ENCODE results near the gene FIBCD1. TPM values are rescaled to one million over a fixed set of nuclear protein-coding genes. Genes with fewer than 3 reads are reported as not detected.

The FIBCD1 gene
- total and polyA plus RNA-seq, 2 experiments from 2014 or later: 4.4 to 5.6 TPM

DNA sequence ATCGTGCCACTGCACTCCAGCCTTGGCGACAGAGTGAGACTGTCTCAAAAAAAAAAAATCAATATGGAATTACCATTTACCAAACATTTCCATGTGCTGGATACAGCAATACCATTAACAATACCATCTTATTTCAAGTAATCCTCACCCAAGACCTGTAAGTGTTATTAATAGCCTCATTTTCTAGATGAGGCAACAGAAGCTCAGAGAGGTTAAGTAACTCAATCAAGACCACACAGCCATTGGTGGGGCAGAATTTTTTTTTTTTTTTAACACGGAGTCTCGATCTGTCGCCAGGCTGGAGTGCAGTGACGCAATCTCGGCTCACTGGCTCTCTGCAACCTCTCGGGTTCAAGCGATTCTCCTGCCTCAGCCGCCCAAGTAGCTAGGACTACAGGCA, 3.6 kb upstream of the FIBCD1 start (continued):
- TF ChIP-seq, protein P1, sequence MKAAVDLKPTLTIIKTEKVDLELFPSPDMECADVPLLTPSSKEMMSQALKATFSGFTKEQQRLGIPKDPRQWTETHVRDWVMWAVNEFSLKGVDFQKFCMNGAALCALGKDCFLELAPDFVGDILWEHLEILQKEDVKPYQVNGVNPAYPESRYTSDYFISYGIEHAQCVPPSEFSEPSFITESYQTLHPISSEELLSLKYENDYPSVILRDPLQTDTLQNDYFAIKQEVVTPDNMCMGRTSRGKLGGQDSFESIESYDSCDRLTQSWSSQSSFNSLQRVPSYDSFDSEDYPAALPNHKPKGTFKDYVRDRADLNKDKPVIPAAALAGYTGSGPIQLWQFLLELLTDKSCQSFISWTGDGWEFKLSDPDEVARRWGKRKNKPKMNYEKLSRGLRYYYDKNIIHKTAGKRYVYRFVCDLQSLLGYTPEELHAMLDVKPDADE (IDR thresholded peaks at IDR 0.05): no peak

DNA sequence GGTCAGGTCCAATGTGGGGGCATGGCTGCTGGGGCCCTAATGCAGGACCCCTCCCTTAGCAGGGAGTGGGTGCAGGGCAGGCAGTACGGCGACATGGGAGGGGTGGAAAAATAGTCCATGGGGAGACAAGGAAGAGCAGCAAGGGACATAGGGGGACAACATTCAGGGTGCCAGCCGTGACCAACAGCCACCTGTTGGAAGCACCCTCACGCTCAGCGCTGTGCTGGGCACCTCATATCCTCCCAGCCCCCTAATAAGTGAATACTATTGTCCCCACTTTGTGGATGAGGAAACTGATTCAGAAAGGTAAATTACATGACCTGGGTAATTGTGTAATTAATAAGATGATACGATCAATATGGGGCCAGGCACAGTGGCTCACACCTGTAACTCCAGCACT, 3.0 kb upstream of the FIBCD1 start:
- Histone ChIP-seq H3K79me2 (replicated peaks; ENCODE audit: insufficient read depth) (no peaks in the 10 kb centered on the region), H4K20me1 (replicated peaks; ENCODE audit: insufficient read depth) (no peaks in the 10 kb centered on the region), H3K27me3 (ENCODE audit: insufficient read depth) (peaks cover 44% of the 10 kb centered on the region), H3F3A (replicated peaks; ENCODE audit: low read depth) (peaks cover 7% of the 10 kb centered on the region), H3K4me2 (no peak overlapping the region), H2AFZ (no peak overlapping the region), H3K4me1 (ENCODE audit: insufficient read depth) (peaks cover 15% of the 10 kb centered on the region; the same call in 1 of the 2 replicates), H3K27ac (ENCODE audit: low read depth) (no peak overlapping the region), H3K9me2 (ENCODE audit: insufficient read depth) (no peaks in the 10 kb centered on the region), H3K4me3 (no peak overlapping the region), H3K36me3 (ENCODE audit: insufficient read depth) (no peaks in the 10 kb centered on the region)
- ATAC-seq: no peak
- no peak overlapping the region for H3K27ac Mint-ChIP-seq
- H3K9me3 Mint-ChIP-seq: no peaks in the 10 kb centered on the region; the same call in 2 of the 3 replicates
- no peaks in the 10 kb centered on the region for H3K36me3 Mint-ChIP-seq (ENCODE audit: low read depth)
- peaks cover 20% of the 10 kb centered on the region for H3K4me1 Mint-ChIP-seq
- H3K27me3 Mint-ChIP-seq (ENCODE audit: insufficient read depth, low read depth, poor library complexity): peaks cover 40% of the 10 kb centered on the region
- no peak overlapping the region for H3K4me3 Mint-ChIP-seq
- no peak for DNase-seq (ENCODE audit: low spot score)
- TF ChIP-seq CREB1 (CRISPR knock-in tag; IDR thresholded peaks at IDR 0.05; ENCODE audit: low read depth): no peak
- TF ChIP-seq EZH2 (IDR thresholded peaks at IDR 0.05; ENCODE audit: low read depth, unreplicated experiment): no peak
- TF ChIP-seq, protein P2, sequence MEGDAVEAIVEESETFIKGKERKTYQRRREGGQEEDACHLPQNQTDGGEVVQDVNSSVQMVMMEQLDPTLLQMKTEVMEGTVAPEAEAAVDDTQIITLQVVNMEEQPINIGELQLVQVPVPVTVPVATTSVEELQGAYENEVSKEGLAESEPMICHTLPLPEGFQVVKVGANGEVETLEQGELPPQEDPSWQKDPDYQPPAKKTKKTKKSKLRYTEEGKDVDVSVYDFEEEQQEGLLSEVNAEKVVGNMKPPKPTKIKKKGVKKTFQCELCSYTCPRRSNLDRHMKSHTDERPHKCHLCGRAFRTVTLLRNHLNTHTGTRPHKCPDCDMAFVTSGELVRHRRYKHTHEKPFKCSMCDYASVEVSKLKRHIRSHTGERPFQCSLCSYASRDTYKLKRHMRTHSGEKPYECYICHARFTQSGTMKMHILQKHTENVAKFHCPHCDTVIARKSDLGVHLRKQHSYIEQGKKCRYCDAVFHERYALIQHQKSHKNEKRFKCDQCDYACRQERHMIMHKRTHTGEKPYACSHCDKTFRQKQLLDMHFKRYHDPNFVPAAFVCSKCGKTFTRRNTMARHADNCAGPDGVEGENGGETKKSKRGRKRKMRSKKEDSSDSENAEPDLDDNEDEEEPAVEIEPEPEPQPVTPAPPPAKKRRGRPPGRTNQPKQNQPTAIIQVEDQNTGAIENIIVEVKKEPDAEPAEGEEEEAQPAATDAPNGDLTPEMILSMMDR (conservative IDR thresholded peaks at IDR 0.05; ENCODE audit: low read depth in 2 of 2): no peak
- TF ChIP-seq STAT1 (IDR thresholded peaks at IDR 0.05; ENCODE audit: unreplicated experiment): no peak
- TF ChIP-seq, protein P3, sequence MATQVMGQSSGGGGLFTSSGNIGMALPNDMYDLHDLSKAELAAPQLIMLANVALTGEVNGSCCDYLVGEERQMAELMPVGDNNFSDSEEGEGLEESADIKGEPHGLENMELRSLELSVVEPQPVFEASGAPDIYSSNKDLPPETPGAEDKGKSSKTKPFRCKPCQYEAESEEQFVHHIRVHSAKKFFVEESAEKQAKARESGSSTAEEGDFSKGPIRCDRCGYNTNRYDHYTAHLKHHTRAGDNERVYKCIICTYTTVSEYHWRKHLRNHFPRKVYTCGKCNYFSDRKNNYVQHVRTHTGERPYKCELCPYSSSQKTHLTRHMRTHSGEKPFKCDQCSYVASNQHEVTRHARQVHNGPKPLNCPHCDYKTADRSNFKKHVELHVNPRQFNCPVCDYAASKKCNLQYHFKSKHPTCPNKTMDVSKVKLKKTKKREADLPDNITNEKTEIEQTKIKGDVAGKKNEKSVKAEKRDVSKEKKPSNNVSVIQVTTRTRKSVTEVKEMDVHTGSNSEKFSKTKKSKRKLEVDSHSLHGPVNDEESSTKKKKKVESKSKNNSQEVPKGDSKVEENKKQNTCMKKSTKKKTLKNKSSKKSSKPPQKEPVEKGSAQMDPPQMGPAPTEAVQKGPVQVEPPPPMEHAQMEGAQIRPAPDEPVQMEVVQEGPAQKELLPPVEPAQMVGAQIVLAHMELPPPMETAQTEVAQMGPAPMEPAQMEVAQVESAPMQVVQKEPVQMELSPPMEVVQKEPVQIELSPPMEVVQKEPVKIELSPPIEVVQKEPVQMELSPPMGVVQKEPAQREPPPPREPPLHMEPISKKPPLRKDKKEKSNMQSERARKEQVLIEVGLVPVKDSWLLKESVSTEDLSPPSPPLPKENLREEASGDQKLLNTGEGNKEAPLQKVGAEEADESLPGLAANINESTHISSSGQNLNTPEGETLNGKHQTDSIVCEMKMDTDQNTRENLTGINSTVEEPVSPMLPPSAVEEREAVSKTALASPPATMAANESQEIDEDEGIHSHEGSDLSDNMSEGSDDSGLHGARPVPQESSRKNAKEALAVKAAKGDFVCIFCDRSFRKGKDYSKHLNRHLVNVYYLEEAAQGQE (IDR thresholded peaks at IDR 0.05; ENCODE audit: unreplicated experiment): no peak
- TF ChIP-seq NANOG (IDR thresholded peaks at IDR 0.05; ENCODE audit: borderline replicate concordance): no peak
- no peak for TF ChIP-seq EZH2phosphoT487 (IDR thresholded peaks at IDR 0.05; ENCODE audit: unreplicated experiment)
- TF ChIP-seq POLR2AphosphoS5 (IDR thresholded peaks at IDR 0.05; ENCODE audit: low read depth): no peak
- no peak for TF ChIP-seq ZNF114 (CRISPR knock-in tag; IDR thresholded peaks at IDR 0.05)
- TF ChIP-seq, protein P4, sequence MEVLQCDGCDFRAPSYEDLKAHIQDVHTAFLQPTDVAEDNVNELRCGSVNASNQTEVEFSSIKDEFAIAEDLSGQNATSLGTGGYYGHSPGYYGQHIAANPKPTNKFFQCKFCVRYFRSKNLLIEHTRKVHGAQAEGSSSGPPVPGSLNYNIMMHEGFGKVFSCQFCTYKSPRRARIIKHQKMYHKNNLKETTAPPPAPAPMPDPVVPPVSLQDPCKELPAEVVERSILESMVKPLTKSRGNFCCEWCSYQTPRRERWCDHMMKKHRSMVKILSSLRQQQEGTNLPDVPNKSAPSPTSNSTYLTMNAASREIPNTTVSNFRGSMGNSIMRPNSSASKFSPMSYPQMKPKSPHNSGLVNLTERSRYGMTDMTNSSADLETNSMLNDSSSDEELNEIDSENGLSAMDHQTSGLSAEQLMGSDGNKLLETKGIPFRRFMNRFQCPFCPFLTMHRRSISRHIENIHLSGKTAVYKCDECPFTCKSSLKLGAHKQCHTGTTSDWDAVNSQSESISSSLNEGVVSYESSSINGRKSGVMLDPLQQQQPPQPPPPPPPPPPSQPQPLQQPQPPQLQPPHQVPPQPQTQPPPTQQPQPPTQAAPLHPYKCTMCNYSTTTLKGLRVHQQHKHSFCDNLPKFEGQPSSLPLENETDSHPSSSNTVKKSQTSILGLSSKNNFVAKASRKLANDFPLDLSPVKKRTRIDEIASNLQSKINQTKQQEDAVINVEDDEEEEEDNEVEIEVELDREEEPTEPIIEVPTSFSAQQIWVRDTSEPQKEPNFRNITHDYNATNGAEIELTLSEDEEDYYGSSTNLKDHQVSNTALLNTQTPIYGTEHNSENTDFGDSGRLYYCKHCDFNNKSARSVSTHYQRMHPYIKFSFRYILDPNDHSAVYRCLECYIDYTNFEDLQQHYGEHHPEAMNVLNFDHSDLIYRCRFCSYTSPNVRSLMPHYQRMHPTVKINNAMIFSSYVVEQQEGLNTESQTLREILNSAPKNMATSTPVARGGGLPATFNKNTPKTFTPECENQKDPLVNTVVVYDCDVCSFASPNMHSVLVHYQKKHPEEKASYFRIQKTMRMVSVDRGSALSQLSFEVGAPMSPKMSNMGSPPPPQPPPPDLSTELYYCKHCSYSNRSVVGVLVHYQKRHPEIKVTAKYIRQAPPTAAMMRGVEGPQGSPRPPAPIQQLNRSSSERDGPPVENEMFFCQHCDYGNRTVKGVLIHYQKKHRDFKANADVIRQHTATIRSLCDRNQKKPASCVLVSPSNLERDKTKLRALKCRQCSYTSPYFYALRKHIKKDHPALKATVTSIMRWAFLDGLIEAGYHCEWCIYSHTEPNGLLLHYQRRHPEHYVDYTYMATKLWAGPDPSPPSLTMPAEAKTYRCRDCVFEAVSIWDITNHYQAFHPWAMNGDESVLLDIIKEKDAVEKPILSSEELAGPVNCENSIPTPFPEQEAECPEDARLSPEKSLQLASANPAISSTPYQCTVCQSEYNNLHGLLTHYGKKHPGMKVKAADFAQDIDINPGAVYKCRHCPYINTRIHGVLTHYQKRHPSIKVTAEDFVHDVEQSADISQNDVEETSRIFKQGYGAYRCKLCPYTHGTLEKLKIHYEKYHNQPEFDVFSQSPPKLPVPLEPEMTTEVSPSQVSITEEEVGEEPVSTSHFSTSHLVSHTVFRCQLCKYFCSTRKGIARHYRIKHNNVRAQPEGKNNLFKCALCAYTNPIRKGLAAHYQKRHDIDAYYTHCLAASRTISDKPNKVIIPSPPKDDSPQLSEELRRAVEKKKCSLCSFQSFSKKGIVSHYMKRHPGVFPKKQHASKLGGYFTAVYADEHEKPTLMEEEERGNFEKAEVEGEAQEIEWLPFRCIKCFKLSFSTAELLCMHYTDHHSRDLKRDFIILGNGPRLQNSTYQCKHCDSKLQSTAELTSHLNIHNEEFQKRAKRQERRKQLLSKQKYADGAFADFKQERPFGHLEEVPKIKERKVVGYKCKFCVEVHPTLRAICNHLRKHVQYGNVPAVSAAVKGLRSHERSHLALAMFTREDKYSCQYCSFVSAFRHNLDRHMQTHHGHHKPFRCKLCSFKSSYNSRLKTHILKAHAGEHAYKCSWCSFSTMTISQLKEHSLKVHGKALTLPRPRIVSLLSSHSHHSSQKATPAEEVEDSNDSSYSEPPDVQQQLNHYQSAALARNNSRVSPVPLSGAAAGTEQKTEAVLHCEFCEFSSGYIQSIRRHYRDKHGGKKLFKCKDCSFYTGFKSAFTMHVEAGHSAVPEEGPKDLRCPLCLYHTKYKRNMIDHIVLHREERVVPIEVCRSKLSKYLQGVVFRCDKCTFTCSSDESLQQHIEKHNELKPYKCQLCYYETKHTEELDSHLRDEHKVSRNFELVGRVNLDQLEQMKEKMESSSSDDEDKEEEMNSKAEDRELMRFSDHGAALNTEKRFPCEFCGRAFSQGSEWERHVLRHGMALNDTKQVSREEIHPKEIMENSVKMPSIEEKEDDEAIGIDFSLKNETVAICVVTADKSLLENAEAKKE (CRISPR knock-in tag; IDR thresholded peaks at IDR 0.05): no peak
- TF ChIP-seq JUNB (IDR thresholded peaks at IDR 0.05; ENCODE audit: unreplicated experiment): no peak
- TF ChIP-seq, protein P1 (IDR thresholded peaks at IDR 0.05): no peak

Data from GM23338 (cell line).